ENCODE data around the gene GSE1.

The GSE1 gene

DNA sequence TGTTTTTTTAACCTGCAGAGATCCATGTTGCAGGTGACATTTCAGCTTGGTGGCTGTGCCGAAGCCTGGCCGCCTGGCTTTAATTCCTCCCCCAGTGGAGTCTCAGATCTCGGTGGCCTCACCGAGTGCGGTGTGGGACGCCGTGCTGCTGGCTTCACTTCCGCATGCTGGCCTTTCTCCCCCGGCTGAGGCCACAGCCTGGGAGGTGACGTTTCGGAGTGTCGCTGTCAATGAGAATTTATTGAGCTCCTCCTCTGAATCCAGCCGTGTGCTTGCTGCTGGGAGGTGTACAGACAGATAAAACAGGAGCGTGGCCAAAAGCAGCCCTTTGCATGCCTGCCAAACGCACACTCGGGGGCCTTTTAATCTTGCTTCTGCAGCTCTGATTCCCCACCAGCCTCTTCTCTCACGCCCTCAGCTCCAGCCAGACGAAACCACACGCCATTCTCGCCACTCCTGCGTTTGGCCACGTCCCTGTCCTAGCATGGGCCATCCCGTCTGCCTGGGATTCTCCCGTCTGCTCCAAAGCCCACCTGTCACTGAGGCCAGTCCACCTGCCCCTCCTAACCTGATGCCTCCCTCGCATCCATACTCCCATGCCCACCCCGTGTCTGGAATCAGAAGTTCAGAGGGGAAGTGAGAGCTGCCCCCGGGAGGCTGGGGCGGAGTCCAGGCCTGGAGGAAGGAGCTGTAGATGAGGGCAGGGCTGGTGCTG, 3.6 kb downstream of the GSE1 start:
- no peak for DNase-seq (ENCODE audit: low read depth in 2 of 2)

DNA sequence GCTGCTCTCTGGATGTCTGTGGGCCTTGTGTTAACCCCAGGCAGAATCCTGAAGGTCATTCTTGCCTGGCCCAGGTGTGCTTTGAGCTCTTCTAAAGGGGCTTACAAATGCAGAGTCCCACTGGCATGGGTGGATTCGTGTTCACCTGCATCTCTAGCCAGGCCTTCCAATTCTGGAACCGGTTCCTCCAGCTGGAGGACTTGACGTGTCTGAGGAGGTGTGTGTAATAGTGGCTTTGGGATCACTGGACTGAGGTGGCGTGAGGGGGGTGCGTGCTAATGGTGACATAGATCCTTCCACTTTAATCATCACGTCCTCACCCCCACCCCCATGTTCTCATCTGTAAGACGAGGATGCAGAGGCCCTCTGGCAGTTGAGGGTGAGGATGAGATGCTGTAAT, 4.8 kb downstream of the GSE1 start:
- DNase-seq (ENCODE audit: low read depth in 2 of 2): no peak

DNA sequence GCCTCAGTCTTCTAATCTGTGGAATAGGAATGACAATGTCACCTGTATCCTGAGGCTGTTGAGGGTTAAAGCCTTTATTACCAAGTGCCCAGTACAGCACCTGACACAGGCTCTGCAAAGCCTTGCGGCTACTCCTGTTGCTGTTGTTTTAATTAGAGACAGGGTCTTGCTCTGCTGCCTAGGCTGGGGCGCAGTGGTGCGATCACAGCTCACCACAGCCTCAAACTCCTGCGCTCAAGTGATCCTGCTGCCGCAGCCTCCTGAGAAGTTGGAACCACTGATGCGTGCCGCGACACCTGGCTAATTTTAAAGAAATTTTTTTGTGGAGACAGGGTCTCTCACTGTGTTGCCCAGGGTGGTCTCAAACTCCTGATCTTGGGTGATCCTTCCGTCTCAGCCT, 5.4 kb downstream of the GSE1 start:
- DNase-seq (ENCODE audit: low read depth in 2 of 2): no peak

DNA sequence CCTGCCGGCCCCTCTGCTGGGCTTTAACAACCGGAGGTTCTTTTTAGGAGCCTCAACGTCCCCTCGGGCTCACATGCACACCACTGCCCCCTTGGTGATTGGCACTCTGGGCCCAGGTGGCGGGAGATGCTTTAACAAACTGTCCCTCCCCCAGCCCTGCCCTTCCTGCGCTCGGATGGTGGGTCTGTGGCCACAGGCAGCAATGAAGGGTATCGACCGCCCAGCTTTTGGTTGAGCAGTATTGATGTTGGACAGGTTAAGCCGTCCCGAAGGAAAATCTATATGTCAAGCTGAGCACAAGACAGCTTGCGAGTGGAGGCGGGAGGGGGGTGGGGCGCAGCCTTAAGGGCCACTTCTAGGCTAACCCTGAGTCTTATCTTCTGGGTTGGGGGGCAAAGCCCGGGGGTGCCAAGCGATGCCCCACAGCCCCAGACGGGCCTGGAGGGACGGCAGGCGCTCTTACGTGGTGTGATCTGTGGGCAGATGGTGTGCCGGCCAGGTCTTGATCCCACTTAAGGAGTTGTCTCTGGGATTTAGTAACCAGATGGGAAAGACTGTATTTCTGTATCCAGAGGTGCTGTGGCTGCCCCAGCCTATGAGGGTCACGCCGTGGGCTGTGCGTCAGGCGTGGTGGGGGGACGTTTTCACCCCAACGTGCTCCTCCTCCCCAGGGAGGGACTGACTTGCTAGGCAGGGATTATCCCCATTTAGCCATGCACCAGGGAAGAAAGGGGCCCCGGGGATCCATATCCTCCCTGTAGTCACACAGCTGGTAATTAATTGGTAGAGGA, 6.2 kb downstream of the GSE1 start:
- no peak for DNase-seq (ENCODE audit: low read depth in 2 of 2)

GRCh38 chr16:85620374-85620773, 7.3 kb downstream of the GSE1 start:
- no peak for DNase-seq (ENCODE audit: low read depth in 2 of 2)

DNA sequence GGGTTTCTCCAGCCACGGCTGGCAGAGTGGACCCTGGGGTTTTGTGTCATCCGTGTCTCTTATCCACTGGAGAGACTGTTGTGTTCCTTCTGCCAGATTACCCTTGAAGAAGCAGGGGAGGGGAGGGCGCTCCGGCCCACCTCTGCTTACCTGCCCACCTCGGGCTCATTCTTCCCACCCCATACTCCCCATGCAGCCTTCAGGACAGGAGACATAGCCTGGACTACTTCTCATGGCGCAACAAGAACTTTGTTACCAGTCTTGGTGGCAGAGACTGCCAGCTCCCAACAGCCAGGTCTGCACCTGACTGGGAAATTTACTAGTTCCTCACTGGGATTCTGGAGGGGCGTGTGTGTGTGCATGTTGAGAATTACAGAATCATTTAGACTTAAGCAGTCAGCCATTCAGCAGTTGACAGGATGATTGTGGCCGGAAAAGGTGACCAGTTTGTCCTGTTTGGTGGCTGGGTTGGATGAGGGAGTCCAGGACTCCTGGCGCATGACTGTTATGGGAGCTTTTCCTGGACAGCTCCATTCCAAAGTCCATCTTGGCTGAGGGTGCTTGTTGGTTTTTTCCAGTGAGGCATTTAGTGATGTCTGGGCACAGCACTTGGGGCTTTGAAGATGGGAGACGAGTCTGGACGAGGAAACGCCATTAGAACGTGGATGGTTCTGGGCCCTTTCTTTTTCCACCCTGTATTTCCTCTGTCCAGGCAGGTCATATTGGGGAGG, 8.7 kb downstream of the GSE1 start:
- no peak for DNase-seq (ENCODE audit: low read depth in 2 of 2)

GRCh38 chr16:85622683-85623082, 9.6 kb downstream of the GSE1 start:
- no peak for DNase-seq (ENCODE audit: low read depth in 2 of 2)

DNA sequence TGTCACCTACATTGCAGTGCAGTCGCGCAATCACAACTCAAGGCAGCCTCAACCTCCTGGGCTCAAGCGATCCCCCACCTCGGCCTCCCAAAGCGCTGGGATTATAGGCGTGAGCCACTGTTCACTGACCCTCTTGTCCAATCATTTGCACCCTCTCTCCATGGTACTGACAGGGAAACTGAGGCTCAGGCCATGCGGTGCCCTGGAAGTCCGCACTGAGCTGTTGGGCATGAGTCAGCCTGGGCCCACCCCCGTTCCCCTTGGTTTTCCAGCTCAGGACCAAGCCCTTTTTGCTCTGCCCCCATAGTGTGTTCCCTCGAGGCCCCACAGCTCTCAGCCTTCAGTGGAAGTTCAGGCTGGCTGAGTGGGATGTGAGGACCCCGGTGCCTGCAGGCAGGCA, 10.1 kb downstream of the GSE1 start:
- no peak for DNase-seq (ENCODE audit: low read depth in 2 of 2)

DNA sequence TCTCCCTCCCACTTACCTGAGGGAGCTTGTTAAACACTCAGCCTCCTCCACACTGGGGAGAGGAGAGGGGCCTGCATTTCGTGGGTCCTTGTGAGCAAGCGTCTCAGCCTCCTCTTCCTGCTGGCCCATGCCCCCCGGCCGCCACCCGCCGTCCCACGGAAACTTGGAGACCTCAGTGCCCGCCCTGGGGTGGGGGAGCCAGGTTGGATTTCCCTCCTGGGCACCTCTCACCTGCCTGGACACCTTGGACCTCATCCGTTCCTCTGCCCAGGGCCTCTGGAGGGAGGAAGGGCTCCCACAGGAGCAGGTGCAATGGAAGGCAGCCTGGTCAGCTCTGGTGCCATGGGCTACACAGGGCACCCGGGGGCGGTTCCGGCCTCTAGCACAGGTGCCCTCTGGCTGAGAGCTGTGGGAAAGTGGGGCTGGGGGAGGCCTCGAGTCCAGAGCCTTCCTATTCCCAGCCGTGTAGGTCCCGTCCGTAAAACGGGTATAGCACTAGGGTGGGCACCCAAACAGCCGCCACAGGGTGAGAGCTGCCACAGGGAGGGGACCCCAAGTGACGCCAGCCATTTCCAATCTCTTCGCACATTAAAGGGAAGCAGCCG, 11.0 kb downstream of the GSE1 start:
- DNase-seq (ENCODE audit: low read depth in 2 of 2): no peak

- no peak for DNase-seq (ENCODE audit: low read depth in 2 of 2)
Observed at GRCh38 chr16:85624646-85625045, 11.5 kb downstream of the GSE1 start.

DNA sequence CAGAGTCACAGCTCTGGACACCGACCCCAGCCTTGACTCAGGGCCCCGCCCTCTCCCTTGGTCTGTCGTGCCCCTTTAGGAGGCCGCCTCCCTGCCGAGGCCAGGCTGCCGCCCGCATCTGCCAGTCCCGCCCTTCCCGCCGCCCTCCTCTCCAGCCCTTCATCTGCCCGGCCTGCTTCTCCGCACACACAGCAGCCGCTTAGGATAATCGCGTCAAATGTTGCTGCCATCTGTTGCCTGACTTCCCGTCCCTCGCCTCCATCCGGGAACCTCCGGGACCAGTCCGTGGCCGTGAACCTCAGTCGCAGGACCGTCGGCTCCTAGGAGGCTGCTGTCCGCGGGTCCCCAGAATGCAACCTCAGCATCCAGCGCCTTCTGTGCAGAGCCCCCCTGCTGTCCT, 11.9 kb downstream of the GSE1 start:
- no peak for DNase-seq (ENCODE audit: low read depth in 2 of 2)

DNA sequence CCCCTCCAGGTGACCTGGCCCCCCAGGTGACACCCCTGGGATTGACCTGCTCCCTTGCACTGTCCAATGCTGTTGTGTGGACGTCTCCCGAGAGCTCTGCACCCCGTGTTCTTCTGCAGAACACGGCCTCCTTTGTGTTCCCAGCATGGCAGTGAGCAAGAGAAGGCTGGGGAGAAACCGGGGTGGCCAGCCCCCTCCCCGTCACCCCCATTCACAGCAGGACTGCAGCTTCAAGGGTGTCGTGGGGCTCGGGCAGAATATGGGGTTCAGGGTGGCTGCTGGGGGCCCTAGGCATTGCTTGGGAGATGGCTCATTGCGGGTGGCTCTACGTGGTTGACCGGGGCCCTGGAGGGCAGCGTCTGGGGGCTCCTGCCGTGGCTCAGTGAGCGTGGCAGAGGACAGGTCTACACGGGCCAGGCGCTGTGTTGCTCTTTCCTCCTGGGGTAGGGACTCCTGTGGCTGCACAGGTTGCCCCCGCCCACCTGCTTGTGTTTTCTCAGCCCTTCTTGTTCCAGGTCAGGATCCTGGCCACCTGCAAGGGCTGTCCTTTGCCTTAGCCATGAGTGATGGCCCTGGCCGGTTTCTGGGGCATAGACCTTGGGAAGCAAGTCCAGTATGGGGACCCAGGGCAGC, 12.5 kb downstream of the GSE1 start:
- DNase-seq (ENCODE audit: low read depth in 2 of 2): no peak

GRCh38 chr16:85626191-85626981, 13.3 kb downstream of the GSE1 start:
- DNase-seq (ENCODE audit: low read depth in 2 of 2): no peak

GRCh38 chr16:85627089-85627488, 14.0 kb downstream of the GSE1 start:
- no peak for DNase-seq (ENCODE audit: low read depth in 2 of 2)

- no peak for DNase-seq (ENCODE audit: low read depth in 2 of 2)
Observed at GRCh38 chr16:85627526-85628264, 14.6 kb downstream of the GSE1 start.

- DNase-seq (ENCODE audit: low read depth in 2 of 2): no peak
Observed at GRCh38 chr16:85628265-85628556, 15.1 kb downstream of the GSE1 start.

DNA sequence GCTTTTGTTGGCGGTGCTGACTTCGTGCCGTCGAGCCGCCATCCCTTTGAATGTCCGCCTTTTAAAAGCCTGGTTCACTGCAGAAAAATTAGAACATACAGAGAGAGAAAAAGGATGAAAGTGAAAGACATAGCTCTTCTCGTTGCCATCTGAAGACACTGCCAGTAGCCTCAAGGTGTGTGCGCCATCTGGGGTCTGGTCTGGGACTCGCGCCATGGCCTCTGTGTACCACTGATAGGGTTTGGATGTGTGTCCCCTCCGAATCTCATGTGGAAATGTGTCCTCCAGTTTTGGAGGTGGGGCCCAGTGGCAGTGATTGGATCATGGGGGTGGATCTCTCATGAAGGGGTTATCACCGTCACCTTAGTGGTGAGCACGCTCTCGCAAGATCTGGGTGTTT, 15.5 kb downstream of the GSE1 start:
- no peak for DNase-seq (ENCODE audit: low read depth in 2 of 2)

DNA sequence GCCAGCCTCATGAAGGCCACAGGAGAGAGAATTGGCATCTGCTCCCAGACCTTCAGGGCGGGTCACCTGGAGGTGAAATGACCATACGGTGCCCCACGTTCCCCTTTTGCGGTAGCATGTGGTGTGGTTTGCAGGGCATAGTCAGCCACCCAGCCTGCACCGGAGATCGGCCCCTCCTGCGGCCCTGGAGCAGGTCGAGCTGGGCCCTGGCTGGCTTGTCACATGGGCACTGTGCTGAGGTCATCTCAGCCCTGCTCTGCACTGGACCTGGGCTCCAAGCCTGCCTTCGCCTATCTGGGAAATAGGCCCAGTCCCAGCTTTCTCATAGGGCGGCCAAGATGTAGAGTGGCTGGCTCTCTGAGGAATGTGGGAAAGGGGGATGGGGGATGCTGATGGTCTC, 16.2 kb downstream of the GSE1 start:
- no peak for DNase-seq (ENCODE audit: low read depth in 2 of 2)

GRCh38 chr16:85629853-85630252, 16.7 kb downstream of the GSE1 start:
- no peak for DNase-seq (ENCODE audit: low read depth in 2 of 2)

- no peak for DNase-seq (ENCODE audit: low read depth in 2 of 2)
Observed at GRCh38 chr16:85631230-85631629, 18.1 kb downstream of the GSE1 start.

Data from stimulated activated CD4-positive, alpha-beta T cell treated with anti-CD3 and anti-CD28 coated beads, Interleukin-15, amount 100 ng/mL, for 48 hours (primary cell).